Activated B cell treated with CpG ODN at 0.5 μM for 24 hours (primary cell): ENCODE measurements around the gene RIN3. TPM values are rescaled to one million over a fixed set of nuclear protein-coding genes. Genes with fewer than 3 reads are reported as not detected.

Source experiments
- ATAC-seq: fragments of 200-7000 bp; cut with Tn5 transposase; one replicate; pipeline ENCODE4 v1.10.0; 2021; ENCODE audit warnings: low read depth, mild to moderate bottlenecking, moderate library complexity
- CTCF ChIA-PET: fragments of 350-600 bp; sonication (Branson Sonifier 250); formaldehyde crosslinking; loops from one replicate; lab custom pipeline; 2021; ENCODE audit warnings: antibody characterized with exemption; lab: Charles Lee
- POLR2A ChIA-PET: fragments of 350-600 bp; sonication (Branson Sonifier 250); formaldehyde crosslinking; loops from one replicate; lab custom pipeline; 2021; ENCODE audit warnings: antibody characterized with exemption; lab: Charles Lee
- DNase-seq: peaks from one replicate; pipeline ENCODE4 v3.0.0; 2022
- H3K27ac Mint-ChIP-seq: one replicate; pipeline ENCODE4 v1.8.0; 2020; ENCODE audit warnings: mixed read lengths
- H3K27me3 Mint-ChIP-seq: one replicate; pipeline ENCODE4 v1.8.0; 2021; ENCODE audit warnings: mixed read lengths
- H3K36me3 Mint-ChIP-seq: one replicate; pipeline ENCODE4 v1.8.0; 2021; ENCODE audit warnings: low read depth, mixed read lengths
- H3K4me1 Mint-ChIP-seq: one replicate; pipeline ENCODE4 v1.8.0; 2021; ENCODE audit warnings: mixed read lengths
- H3K4me3 Mint-ChIP-seq: one replicate; pipeline ENCODE4 v1.8.0; 2020; ENCODE audit warnings: mild to moderate bottlenecking, mixed read lengths
- H3K9me3 Mint-ChIP-seq: one replicate; pipeline ENCODE4 v1.8.0; 2020; ENCODE audit warnings: mixed read lengths
- CTCF ChIP-seq: fragments of 200-600 bp; IDR thresholded peaks from one replicate; pipeline ENCODE4 v1.8.0; 2022; ENCODE audit warnings: antibody characterized with exemption, mild to moderate bottlenecking
- intact Hi-C: fragments of 100-400 bp; cut with micrococcal nuclease; formaldehyde crosslinking; loops from one replicate; pipeline ENCODE4 v1.15.1; 2024
- total RNA-seq: library from RNA; stranded (reverse); gene quantifications from 2 replicates; pipeline ENCODE4 v1.2.3, GENCODE V29; 2022

The RIN3 gene
- total RNA-seq, 1 donor from 2014 or later, result 62.6 TPM

GRCh38 chr14:92670643-92671366 lies 157.2 kb downstream of the RIN3 start:
- H3K27me3 Mint-ChIP-seq, result no peaks in the 10 kb centered on the region
- ATAC-seq (no peak), DNase-seq (no peak)
- H3K36me3 Mint-ChIP-seq, result peaks cover 73% of the 10 kb centered on the region
- H3K4me1 Mint-ChIP-seq, result peaks cover 85% of the 10 kb centered on the region
- H3K4me3 Mint-ChIP-seq, result peak overlapping the region; percentile 13
- CTCF ChIA-PET, result interaction anchor here (1.3 to 3.3 kb wide), 5 partner anchors 10 to 82 kb away, joined by 4 to 33 read pairs (median 5); no protein-coding TSS in a partner anchor
- TF ChIP-seq CTCF, result no peak
- no peaks in the 10 kb centered on the region for H3K9me3 Mint-ChIP-seq
- H3K27ac Mint-ChIP-seq, result peak overlapping the region; percentile 52
- intact Hi-C loops, result no loop called here
- POLR2A ChIA-PET, result interaction anchor here (0.6 to 2.0 kb wide), 4 partner anchors 11 to 55 kb away, joined by 3 to 10 read pairs (median 4); no protein-coding TSS in a partner anchor

GRCh38 chr14:92673601-92674150 lies 160.1 kb downstream of the RIN3 start:
- Mint-ChIP-seq H3K4me1 (peaks cover 87% of the 10 kb centered on the region), H3K27ac (no peak overlapping the region), H3K9me3 (no peaks in the 10 kb centered on the region), H3K27me3 (no peaks in the 10 kb centered on the region), H3K4me3 (no peak overlapping the region), H3K36me3 (peaks cover 77% of the 10 kb centered on the region)
- intact Hi-C loops, result no loop called here
- TF ChIP-seq CTCF, result no peak
- DNase-seq (no peak), ATAC-seq (no peak)
- CTCF ChIA-PET, result interaction anchor here (1.0 kb wide), 1 partner anchor 13 kb away, joined by 3 read pairs; no protein-coding TSS in a partner anchor
- POLR2A ChIA-PET, result interaction anchor here (1.4 to 5.7 kb wide), 2 partner anchors 14 to 21 kb away, joined by 4 to 144 read pairs; no protein-coding TSS in a partner anchor

- Mint-ChIP-seq H3K9me3 (no peaks in the 10 kb centered on the region), H3K27ac (peak overlapping the region; percentile 82), H3K27me3 (no peaks in the 10 kb centered on the region), H3K4me1 (peaks cover 72% of the 10 kb centered on the region), H3K4me3 (peak overlapping the region; percentile 71), H3K36me3 (peaks cover 77% of the 10 kb centered on the region)
- ChIA-PET CTCF (interaction anchor here (0.8 to 9.4 kb wide), 4 partner anchors 16 to 87 kb away, joined by 3 to 71 read pairs (median 6); no protein-coding TSS in a partner anchor), POLR2A (interaction anchor here (3.1 to 5.7 kb wide), 2 partner anchors 16 to 23 kb away, joined by 28 to 144 read pairs; no protein-coding TSS in a partner anchor)
- no peak for TF ChIP-seq CTCF
- intact Hi-C loops, result loop anchor here (5.0 kb wide), 2 partner anchors 553 to 1282 kb away; partner anchors contain the start of genes CPSF2 and NDUFB1
- ATAC-seq, result no peak
- no peak for DNase-seq
Measured at GRCh38 chr14:92675421-92675820, 161.8 kb downstream of the RIN3 start.

- ChIA-PET CTCF (interaction anchor here (0.8 to 9.4 kb wide), 5 partner anchors 9 to 107 kb away, joined by 3 to 71 read pairs (median 5); no protein-coding TSS in a partner anchor), POLR2A (interaction anchor here (0.9 to 5.7 kb wide), 5 partner anchors 8 to 112 kb away, joined by 3 to 144 read pairs (median 28); no protein-coding TSS in a partner anchor)
- Mint-ChIP-seq H3K9me3 (no peaks in the 10 kb centered on the region), H3K27ac (peak overlapping the region; percentile 82), H3K27me3 (no peaks in the 10 kb centered on the region), H3K36me3 (peaks cover 74% of the 10 kb centered on the region), H3K4me3 (peak overlapping the region; percentile 71), H3K4me1 (peaks cover 72% of the 10 kb centered on the region)
- no peak for TF ChIP-seq CTCF
- DNase-seq (no peak), ATAC-seq (no peak)
- intact Hi-C loops, result loop anchor here (2.0 to 5.0 kb wide), 4 partner anchors 161 to 1281 kb away; partner anchors contain the start of genes CPSF2 and NDUFB1
Measured at GRCh38 chr14:92675976-92676375, 162.4 kb downstream of the RIN3 start.
